Endometrial microvascular endothelial cells (primary cell): ENCODE data around the gene MOCS3. TPM values are rescaled to one million over a fixed set of nuclear protein-coding genes. Genes with fewer than 3 reads are reported as not detected.
"Not testable (repeated sequence)": the region's sequence is repeated elsewhere in the genome, so short reads cannot be mapped to it uniquely, and the experiment has no call there.

Experiments
- in situ Hi-C: cut with HindIII; loops from 2 replicates; pipeline ENCODE4 v1.10.0; 2017; ENCODE audit warnings: low sequenced_read_pairs, low pct_unique_long_range_greater_than_20kb; ENCODE audit errors: inconsistent ontology term
- total RNA-seq: library from RNA; depleted of rRNA; stranded (reverse); fragments of >200 nt; gene quantifications from one replicate; pipeline ENCODE4 v1.2.3, GENCODE V29; 2015; ENCODE audit errors: inconsistent ontology term

Gene MOCS3
- total RNA-seq, 1 donor from 2014 or later = 7.3 TPM

GRCh38 chr20:50977066-50978021 lies 18.7 kb downstream of the MOCS3 start:
- in situ Hi-C loops = no loop called here

GRCh38 chr20:50978533-50978932 lies 19.9 kb downstream of the MOCS3 start:
- in situ Hi-C loops = not testable (repeated sequence)

DNA sequence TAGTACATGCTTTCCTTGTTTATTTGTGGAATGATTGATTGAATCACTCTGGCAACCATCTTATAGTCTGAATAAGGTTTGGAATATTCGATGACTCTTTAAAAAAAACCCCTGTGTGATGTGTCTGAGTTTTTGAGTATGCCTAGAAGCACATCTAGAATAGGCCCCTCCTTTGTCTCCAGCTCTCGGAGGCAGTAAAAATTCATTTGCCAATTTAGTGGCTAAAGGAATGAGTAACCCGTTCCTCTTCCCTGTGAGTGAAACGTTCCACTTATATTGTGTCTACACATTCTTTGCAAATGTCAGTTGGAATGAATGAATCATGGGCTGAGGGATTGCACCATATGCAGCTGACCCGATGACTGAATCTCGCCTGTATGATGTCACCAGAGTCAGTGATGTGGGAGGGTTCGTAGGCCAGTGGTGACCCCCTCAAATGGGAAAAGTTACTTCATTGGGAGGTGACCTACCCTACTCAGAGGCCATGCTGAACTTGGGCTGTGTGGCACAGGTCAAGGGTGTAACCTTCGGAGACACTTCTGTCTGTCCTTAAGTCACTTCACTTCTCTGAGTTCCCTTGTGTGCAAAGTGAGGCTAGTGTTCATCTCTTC lies 21.6 kb downstream of the MOCS3 start:
- in situ Hi-C loops = no loop called here

DNA sequence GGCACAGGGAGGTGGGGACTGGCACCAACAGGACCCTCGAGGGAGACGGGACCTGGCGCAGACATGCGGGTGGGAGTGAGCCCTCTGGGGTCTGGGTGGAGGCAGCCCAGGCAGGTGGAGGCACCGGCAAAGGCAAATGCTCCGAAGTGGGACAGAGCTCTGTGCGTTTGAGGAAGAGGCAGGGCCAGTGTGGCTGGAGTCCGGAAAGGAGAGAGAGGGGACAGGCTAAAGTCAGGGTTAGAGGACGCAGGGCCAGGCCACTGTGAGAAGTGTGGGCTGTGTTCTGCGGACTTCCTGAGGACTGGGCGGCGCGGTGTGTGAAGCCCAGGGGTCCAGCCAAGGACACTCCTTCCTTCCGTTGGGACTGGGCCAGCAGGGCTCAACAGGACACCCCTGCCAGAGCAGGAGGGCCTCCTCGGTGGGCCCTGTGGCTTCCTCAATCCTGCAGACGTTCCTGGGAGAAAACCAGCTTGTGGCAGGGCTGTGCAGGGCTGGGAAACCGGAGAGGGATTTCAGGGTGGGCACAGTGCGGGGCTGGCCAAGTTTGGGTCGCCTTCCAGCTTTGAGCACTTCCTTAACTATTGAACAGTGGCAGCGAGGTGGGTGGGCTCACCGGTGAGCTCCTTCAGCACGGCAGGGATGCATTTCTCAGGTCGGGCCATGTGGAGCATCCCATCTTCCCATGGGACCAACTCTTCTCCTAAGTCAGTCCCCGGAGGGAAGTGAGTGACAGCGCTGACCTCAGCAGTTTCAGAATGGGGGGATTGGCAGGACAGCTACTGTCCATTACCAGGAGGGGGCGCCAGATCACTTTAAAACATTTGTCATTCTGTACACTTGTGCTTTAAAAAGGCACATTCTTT lies 22.5 kb downstream of the MOCS3 start:
- in situ Hi-C loops = no loop called here

DNA sequence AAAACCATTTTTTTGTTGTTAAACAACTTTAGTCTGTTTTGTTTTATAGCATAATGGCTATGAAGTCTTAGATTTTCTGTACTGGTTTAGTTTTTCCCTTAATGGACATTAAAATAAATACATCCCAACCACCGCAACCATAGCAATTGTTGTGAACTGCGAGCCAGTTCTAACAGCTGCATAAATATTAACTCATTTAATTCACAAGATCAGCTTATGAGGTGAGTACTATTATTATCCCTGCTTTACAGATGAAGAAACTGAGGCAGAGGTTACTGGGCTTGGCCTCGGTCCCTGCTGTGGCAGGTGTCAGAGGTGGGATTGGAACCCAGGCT lies 23.1 kb downstream of the MOCS3 start:
- in situ Hi-C loops = no loop called here

- in situ Hi-C loops = no loop called here
Measured at GRCh38 chr20:50982363-50982762, 23.7 kb downstream of the MOCS3 start.

- in situ Hi-C loops = no loop called here
Measured at GRCh38 chr20:50983321-50983720, 24.7 kb downstream of the MOCS3 start.

- in situ Hi-C loops = no loop called here
Measured at GRCh38 chr20:50987493-50988210, 29.0 kb downstream of the MOCS3 start.

GRCh38 chr20:50991076-50991475 lies 32.5 kb downstream of the MOCS3 start:
- in situ Hi-C loops = no loop called here

DNA sequence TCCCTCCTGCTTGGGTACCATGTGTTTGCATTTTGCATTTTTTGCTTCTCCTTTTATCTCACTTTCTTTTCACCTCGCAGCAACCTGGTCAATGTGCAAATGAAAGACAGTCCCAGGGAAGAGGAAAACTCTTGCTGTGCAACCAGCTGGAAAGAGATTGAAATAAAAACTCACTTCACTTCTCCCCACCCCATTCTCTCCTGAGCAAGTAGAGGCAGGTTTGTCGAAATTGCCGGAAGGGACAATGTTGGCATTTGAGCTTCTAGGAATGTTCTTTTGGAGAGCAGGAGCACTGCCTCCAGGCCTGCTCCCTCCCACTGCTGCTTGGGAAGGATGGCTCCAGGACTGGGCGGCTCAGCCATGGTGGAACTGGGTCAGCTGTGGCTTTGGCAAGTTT lies 33.7 kb downstream of the MOCS3 start:
- in situ Hi-C loops = no loop called here

GRCh38 chr20:50992733-50993457 lies 34.3 kb downstream of the MOCS3 start:
- in situ Hi-C loops = no loop called here

GRCh38 chr20:50993876-50994275 lies 35.3 kb downstream of the MOCS3 start:
- in situ Hi-C loops = no loop called here

- in situ Hi-C loops = no loop called here
Measured at GRCh38 chr20:50995506-50995905, 36.9 kb downstream of the MOCS3 start.

GRCh38 chr20:50996901-50997865 lies 38.6 kb downstream of the MOCS3 start:
- in situ Hi-C loops = no loop called here

DNA sequence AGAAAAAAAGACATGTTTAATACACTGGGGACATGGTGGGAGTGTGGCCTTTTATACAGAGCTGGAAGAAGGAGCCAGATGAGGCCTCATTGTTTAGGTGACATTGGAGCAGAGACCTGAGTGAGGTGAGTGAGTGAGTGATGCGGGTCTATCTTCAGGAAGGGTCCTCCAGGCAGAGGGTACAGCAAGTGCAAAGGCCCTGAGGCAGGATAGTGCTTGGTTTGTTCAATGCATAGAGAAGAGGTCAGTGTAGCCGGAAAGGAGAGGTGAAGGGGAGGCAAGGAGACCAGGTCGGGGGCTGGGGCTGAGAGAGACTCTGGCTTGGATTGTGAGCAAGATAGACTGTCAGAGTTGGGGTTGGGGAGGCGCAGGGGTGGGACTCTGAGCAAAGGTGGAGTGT lies 40.7 kb downstream of the MOCS3 start:
- in situ Hi-C loops = no loop called here

DNA sequence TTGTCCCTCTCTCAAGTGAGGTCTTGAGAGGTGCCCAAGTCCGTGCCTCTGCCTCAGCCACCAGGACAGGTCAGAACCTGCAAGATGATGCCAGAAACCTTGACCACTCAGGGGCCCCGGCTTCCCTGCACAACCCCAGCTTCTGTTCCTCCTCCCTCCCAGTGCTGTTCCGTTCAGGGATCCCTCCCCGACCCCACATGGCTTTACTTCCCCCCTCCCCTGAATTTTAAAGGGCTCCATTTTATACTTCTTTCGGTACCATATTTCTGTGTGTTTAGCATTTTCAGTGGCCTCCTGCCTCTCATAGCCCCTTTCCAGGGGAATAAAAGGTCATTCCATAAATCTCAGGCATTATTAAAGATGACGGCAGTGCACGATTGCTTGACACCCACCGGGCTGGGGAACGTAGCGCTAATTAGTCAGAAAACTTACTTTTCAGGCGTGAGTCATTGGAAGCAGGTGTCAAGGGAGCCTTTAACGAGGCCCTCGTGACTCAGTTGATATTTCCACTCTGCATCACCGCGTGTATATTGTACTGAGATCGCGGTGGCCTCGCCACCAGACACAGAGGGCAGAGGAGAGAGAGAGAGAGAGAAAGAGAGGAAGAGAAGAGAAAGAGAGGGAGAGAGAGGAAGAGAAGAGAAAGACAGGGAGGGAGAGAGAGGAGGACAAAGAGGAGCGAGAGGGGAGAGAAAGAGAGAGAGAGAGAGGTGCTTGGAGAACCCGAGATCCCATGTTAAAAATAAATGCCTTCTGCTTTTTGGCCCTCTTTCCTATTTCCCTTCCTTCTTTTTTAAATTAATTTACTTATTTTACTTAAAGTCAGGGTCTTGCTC lies 43.0 kb downstream of the MOCS3 start:
- in situ Hi-C loops = no loop called here
